GM12878 (cell line): Measurements from ENCODE around the gene EPS8.

ENCODE experiments used
- CTCF ChIP-seq, 3 experiments: IDR thresholded peaks in 2 of 3; conservative IDR thresholded peaks in 1 of 3; 2 replicates each; pipeline ENCODE4 v1.5.1; 2011; ENCODE audit warnings: low read depth in 3 of 3, low read length in 3 of 3, mild to moderate bottlenecking in 3 of 3, control low read depth in 2 of 3, moderate library complexity in 2 of 3, inconsistent platforms in 1 of 3, mixed read lengths in 1 of 3; ENCODE audit not compliant: control insufficient read depth in 2 of 3, insufficient read depth in 1 of 3; ENCODE audit errors: extremely low read depth in 1 of 3
- MTA3 ChIP-seq: IDR thresholded peaks from 2 replicates; pipeline ENCODE4 v1.6.1; 2012; ENCODE audit warnings: low read length, inconsistent platforms, borderline replicate concordance
- POLR2AphosphoS2 ChIP-seq: IDR thresholded peaks from 2 replicates; pipeline ENCODE4 v1.6.1; 2011; ENCODE audit warnings: low read depth, mild to moderate bottlenecking, low read length, improper control_type of control experiment, moderate library complexity
- POLR2AphosphoS5 ChIP-seq: IDR thresholded peaks from 2 replicates; pipeline ENCODE4 v1.6.1; 2011; ENCODE audit warnings: mild to moderate bottlenecking, low read length, inconsistent platforms
- SUZ12 ChIP-seq: fragments of 200-600 bp; sonication (generic); IDR thresholded peaks from one replicate; pipeline ENCODE4 v1.6.1; 2018; ENCODE audit warnings: antibody characterized with exemption, mild to moderate bottlenecking; ENCODE audit not compliant: unreplicated experiment

GRCh38 chr12:15797818-15798217, 8.6 kb upstream of the EPS8 start:
- TF ChIP-seq POLR2AphosphoS5 (no peak), CTCF (IDR thresholded peaks at IDR 0.05 in 2 of 3, conservative IDR thresholded peaks at IDR 0.05 in 1 of 3; ENCODE audit: control insufficient read depth in 2 of 3, extremely low read depth in 1 of 3, insufficient read depth in 1 of 3, low read depth in 3 of 3, low read length in 3 of 3) (no peak), MTA3 (no peak), POLR2AphosphoS2 (no peak), SUZ12 (no peak)
